Endothelial cell of umbilical vein (primary cell): ENCODE data around the gene PDPN. TPM values are rescaled to one million over a fixed set of nuclear protein-coding genes. Genes with fewer than 3 reads are reported as not detected.

Experiments
- BruUV-seq: library from RNA; stranded (reverse); fragments of 400-500 nt; replicated peaks from 2 replicates; lab custom pipeline; 2021; lab: Mats Ljungman, UMichigan
- CTCF ChIA-PET: fragments of 300-600, 350-600 bp; sonication (Branson Sonifier 250); formaldehyde crosslinking; loops from one replicate; lab custom pipeline; 2021; ENCODE audit warnings: antibody characterized with exemption, inconsistent platforms; lab: Charles Lee
- POLR2A ChIA-PET: fragments of 300-600, 350-600 bp; sonication (Branson Sonifier 250); formaldehyde crosslinking; loops from one replicate; lab custom pipeline; 2021; ENCODE audit warnings: antibody characterized with exemption, inconsistent platforms; lab: Charles Lee
- DNase-seq: peaks from one replicate; pipeline ENCODE4 v3.0.0-alpha.2; 2011; ENCODE audit warnings: low read depth, low spot score
- FAIRE-seq: peaks from 2 replicates; lab custom pipeline; 2011; peaks lifted over from hg19 to GRCh38; lab: Jason Lieb, UNC
- H2AFZ ChIP-seq: 2 replicates; pipeline ENCODE4 v1.6.0; 2012; ENCODE audit warnings: low read depth, low read length, control low read depth, inconsistent platforms
- H3K27ac ChIP-seq: 2 replicates; pipeline ENCODE4 v1.5.1; 2011; ENCODE audit warnings: low read depth, mild to moderate bottlenecking, control low read depth, low read length, moderate library complexity; ENCODE audit not compliant: insufficient read depth
- H3K27me3 ChIP-seq, 2 experiments: 2 replicates each; pipeline versions ENCODE4 v1.6.0 to v1.6.1; 2011; ENCODE audit warnings: low read length in 2 of 2, mixed read lengths in 1 of 2; ENCODE audit not compliant: control insufficient read depth in 2 of 2, insufficient read depth in 2 of 2
- H3K36me3 ChIP-seq, 2 experiments: 2 replicates in 1 of 2; 3 replicates in 1 of 2; pipeline ENCODE4 v1.5.1; 2011; ENCODE audit warnings: low read length in 2 of 2, mild to moderate bottlenecking in 1 of 2, moderate library complexity in 1 of 2; ENCODE audit not compliant: control insufficient read depth in 2 of 2, insufficient read depth in 2 of 2; ENCODE audit errors: extremely low read depth in 1 of 2
- H3K4me1 ChIP-seq: 3 replicates; pipeline ENCODE4 v1.5.1; 2011; ENCODE audit warnings: mild to moderate bottlenecking, low read length; ENCODE audit not compliant: control insufficient read depth, insufficient read depth; ENCODE audit errors: extremely low read depth
- H3K4me2 ChIP-seq: 2 replicates; pipeline ENCODE4 v1.6.1; 2011; ENCODE audit warnings: low read length, control low read depth, mixed read lengths; ENCODE audit not compliant: insufficient read depth
- H3K4me3 ChIP-seq, 3 experiments: fragments of 200-600 bp in 1 of 3; sonication (generic), shearing (Covaris generic) in 1 of 3; replicated peaks in 1 of 3; 2 replicates each; pipeline ENCODE4 v1.5.1; 2011 to 2016; ENCODE audit warnings: control low read depth in 3 of 3, low read length in 3 of 3, mild to moderate bottlenecking in 2 of 3, inconsistent platforms in 1 of 3, low read depth in 1 of 3, moderate library complexity in 1 of 3; ENCODE audit not compliant: insufficient read depth in 1 of 3
- H3K79me2 ChIP-seq: 2 replicates; pipeline ENCODE4 v1.6.0; 2012; ENCODE audit warnings: low read length, inconsistent platforms; ENCODE audit not compliant: control insufficient read depth, insufficient read depth
- H3K9ac ChIP-seq: replicated peaks from 2 replicates; pipeline ENCODE3; 2011; ENCODE audit warnings: low read length, control low read depth; ENCODE audit not compliant: insufficient read depth; ENCODE audit errors: extremely low read depth
- H3K9me1 ChIP-seq: replicated peaks from 3 replicates; pipeline ENCODE4 v1.6.0; 2011; ENCODE audit warnings: mild to moderate bottlenecking, low read length; ENCODE audit not compliant: control insufficient read depth, insufficient read depth; ENCODE audit errors: extremely low read depth
- H3K9me3 ChIP-seq: replicated peaks from 2 replicates; pipeline ENCODE4 v1.5.1; 2012; ENCODE audit warnings: low read length, inconsistent platforms; ENCODE audit not compliant: control insufficient read depth, insufficient read depth
- H4K20me1 ChIP-seq: replicated peaks from 2 replicates; pipeline ENCODE3; 2011; ENCODE audit warnings: mild to moderate bottlenecking, low read length; ENCODE audit not compliant: control insufficient read depth, insufficient read depth; ENCODE audit errors: extremely low read depth
- CTCF ChIP-seq, 2 donors: IDR thresholded peaks; 1 replicate in 1 of 2; 2 replicates in 1 of 2; pipeline ENCODE4 v1.5.1; 2011; ENCODE audit warnings: low read length in 2 of 2, mild to moderate bottlenecking in 2 of 2, moderate library complexity in 2 of 2, control low read depth in 1 of 2, inconsistent platforms in 1 of 2, low read depth in 1 of 2; ENCODE audit not compliant: insufficient read depth in 1 of 2; ENCODE audit errors: extremely low read depth in 1 of 2
- EZH2 ChIP-seq: IDR thresholded peaks from 2 replicates; pipeline ENCODE4 v1.6.1; 2012; ENCODE audit warnings: borderline replicate concordance, low read depth, mild to moderate bottlenecking, moderate library complexity, low read length, inconsistent platforms; ENCODE audit not compliant: severe bottlenecking
- FOS ChIP-seq: IDR thresholded peaks from 2 replicates; pipeline ENCODE4 v1.6.1; 2011; ENCODE audit warnings: mild to moderate bottlenecking, low read length, moderate library complexity, borderline replicate concordance; ENCODE audit not compliant: insufficient read depth
- GATA2 ChIP-seq: IDR thresholded peaks from 2 replicates; pipeline ENCODE4 v1.7.0; 2011; ENCODE audit warnings: low read depth, mild to moderate bottlenecking, moderate library complexity, mixed read lengths, low read length; ENCODE audit not compliant: insufficient read length, insufficient read depth
- JUN ChIP-seq: IDR thresholded peaks from 2 replicates; pipeline ENCODE4 v1.6.1; 2011; ENCODE audit warnings: borderline replicate concordance, low read depth; ENCODE audit not compliant: insufficient read length, insufficient read depth
- MAX ChIP-seq: IDR thresholded peaks from 2 replicates; pipeline ENCODE4 v1.6.1; 2011; ENCODE audit not compliant: insufficient read depth, insufficient read length
- MYC ChIP-seq: IDR thresholded peaks from one replicate; pipeline ENCODE4 v1.6.1; 2011; ENCODE audit warnings: mild to moderate bottlenecking, low read depth, low read length
- POLR2A ChIP-seq: IDR thresholded peaks from 2 replicates; pipeline ENCODE4 v1.6.1; 2012; ENCODE audit warnings: low read depth, mild to moderate bottlenecking, control low read depth, low read length
- POLR2AphosphoS5 ChIP-seq: IDR thresholded peaks from 2 replicates; pipeline ENCODE4 v1.6.1; 2012; ENCODE audit warnings: low read depth, mild to moderate bottlenecking, control low read depth, low read length, moderate library complexity; ENCODE audit not compliant: insufficient read depth
- dilution Hi-C: fragments of 300-500 bp; cut with MboI; formaldehyde crosslinking; loops from one replicate; pipeline ENCODE4 v1.15.0; 2019; ENCODE audit warnings: low sequenced_read_pairs; ENCODE audit not compliant: extremely low pct_ligation_motif_present
- intact Hi-C: fragments of 100-400 bp; cut with micrococcal nuclease; formaldehyde crosslinking; loops from one replicate; pipeline ENCODE4 v1.10.0; 2022
- polyA plus RNA-seq, 4 experiments: library from polyadenylated mRNA; depleted of rRNA in 3 of 4; stranded (reverse) in 3 of 4; unstranded in 1 of 4; fragments of >200 nt; gene quantifications; 2 replicates each; pipeline versions ENCODE4 v1.2.1 to v1.2.3, GENCODE V29; 2011 to 2012; ENCODE audit warnings: missing spikeins in 1 of 4
- total RNA-seq: library from RNA; stranded (reverse); gene quantifications from 2 replicates; pipeline ENCODE4 v1.2.3, GENCODE V29; 2021

PDPN gene
- total and polyA plus RNA-seq, 2 donors (not counting 3 experiments of a cell fraction or from before 2014, with no cell fraction given): not detected

GRCh38 chr1:13663969-13664368 is 80.3 kb downstream of the PDPN start:
- Histone ChIP-seq H4K20me1 (no peaks in the 10 kb centered on the region), H3K79me2 (no peaks in the 10 kb centered on the region), H3K27ac (no peak overlapping the region), H3K9me3 (no peaks in the 10 kb centered on the region), H3K9ac (no peak overlapping the region), H3K4me3 (no peak overlapping the region), H3K4me1 (no peaks in the 10 kb centered on the region), H3K4me2 (no peak overlapping the region), H3K27me3 (no peaks in the 10 kb centered on the region), H3K36me3 (no peaks in the 10 kb centered on the region), H3K9me1 (no peaks in the 10 kb centered on the region), H2AFZ (no peak overlapping the region)
- no peak for TF ChIP-seq MYC
- TF ChIP-seq FOS: no peak
- no peak for TF ChIP-seq EZH2
- no peak for TF ChIP-seq JUN
- no peak for TF ChIP-seq GATA2
- TF ChIP-seq MAX: no peak
- TF ChIP-seq CTCF (IDR thresholded peaks at IDR 0.05; ENCODE audit: extremely low read depth in 1 of 2, insufficient read depth in 1 of 2, low read depth in 1 of 2, low read length in 2 of 2): no peak
- no peak for TF ChIP-seq POLR2A
- TF ChIP-seq POLR2AphosphoS5: no peak
- POLR2A ChIA-PET: no interaction called here
- CTCF ChIA-PET: interaction anchor here (3.0 kb wide), 1 partner anchor 1383 kb away, joined by 21 read pairs; no protein-coding TSS in a partner anchor
- FAIRE-seq (no peak), DNase-seq (no peak)
- no TSS peak for BruUV-seq
- intact Hi-C loops: no loop called here
- dilution Hi-C loops: no loop called here
